Activated effector memory CD4-positive, alpha-beta T cell treated with anti-CD3 and anti-CD28 coated beads, Interleukin-2, amount 50 U/mL, for 16 hours (primary cell): ENCODE measurements around the gene EVC.

Source experiments
- DNase-seq: peaks from one replicate; pipeline ENCODE4 v3.0.0-alpha.2; 2020

Gene EVC

DNA sequence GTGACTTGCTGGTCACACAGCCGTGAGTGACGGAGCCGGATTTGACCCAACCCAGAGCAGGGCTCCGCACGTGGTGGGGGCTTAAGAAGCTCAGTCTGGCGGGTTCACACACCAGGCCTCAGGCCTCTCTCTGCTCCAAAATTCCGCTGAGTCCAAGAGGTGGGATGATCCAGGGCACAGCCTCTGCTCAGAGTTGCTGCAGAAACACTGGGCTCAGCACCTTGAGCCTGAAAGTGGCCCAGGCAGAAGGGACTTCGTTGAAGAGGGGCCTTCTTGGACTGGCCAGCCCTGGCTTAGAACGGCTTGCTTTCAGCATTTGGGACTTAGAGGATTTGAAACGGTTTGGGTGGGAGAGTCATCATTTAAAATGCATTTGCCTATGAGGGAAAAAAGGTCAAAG is 21.2 kb downstream of the EVC start:
- DNase-seq: no peak

- DNase-seq: no peak
These were observed 23.9 kb downstream of the EVC start for GRCh38 chr4:5734853-5735252.

GRCh38 chr4:5735463-5735862 is 24.5 kb downstream of the EVC start:
- no peak for DNase-seq

DNA sequence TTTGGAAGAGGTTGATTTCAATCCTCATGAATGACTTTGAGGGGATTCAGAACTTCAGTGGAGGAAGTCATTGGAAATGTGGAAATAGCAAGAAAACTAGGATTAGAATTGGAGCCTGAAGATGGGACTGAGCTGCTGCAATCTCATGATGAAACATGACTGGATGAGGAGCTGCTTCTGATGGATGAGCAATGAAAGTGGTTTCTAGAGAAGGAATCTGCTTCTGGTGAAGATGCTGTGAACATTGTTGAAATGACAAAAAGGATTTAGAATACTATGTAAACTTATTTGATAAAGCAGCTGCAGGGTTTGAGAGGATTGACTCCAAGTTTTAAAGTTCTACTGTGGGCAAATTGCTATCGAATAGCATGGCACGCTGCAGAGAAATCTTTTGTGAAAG is 27.1 kb downstream of the EVC start:
- no peak for DNase-seq

DNA sequence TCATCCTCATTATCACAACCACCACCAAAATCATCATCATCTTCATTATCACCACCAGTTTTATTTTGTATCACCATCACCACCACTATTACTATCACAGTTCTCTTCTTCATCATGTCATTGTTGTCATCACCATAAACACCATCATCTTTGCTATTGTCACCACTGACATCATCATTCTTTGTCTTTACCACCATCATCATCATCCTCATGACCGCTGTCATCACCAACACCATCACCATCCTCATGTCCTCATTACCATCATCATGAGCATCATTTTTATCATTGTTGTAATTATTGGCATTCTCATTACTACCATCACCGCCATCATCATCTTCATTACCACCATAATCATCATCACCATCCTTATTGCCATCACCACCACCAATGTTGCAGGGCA is 31.4 kb downstream of the EVC start:
- DNase-seq: no peak

- DNase-seq: no peak
These were observed 32.0 kb downstream of the EVC start for GRCh38 chr4:5742968-5743367.

GRCh38 chr4:5746250-5746649 is 35.2 kb downstream of the EVC start:
- DNase-seq: no peak

DNA sequence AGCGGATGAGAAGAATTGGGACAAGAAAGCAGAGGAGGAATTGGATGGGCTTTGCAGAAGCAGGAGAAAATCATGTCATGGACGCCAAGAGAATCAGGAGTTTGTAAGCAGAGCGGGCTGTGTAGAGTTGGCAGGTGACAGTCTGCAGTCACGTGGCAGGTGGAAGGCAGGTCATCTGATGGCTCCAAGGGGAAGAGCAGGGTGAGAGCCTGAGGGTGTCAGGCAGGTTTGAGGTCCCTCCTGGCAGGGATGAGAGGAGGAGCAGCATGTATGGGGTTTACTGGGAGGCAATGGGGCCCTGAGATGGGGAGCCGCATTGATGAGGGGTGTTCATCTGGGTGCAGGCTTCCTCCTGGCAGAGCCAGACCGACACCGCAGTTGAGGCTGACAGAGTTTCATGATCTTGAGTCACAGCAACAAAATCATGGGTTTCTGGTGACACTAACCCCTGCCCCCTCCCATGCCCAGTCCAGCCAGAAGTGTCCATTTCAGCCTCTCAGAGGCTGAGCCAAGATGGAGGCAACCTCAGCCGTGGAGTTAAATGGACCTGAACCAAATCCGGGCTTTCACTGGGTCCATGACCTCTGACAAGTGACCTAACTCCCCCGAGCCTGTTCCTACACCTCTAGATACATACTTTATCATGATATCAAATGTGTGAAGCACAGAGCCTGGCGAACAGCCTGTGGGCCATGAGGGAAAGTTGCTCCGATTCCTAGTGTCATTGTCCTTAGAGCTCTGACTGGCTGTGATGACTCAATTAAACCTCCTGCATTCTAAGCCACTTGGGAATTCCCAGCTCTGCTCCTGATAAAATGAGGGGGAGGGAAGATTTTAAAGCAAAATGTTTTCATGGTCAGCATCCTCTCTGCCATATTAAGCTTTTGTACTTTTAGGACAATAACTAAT is 36.1 kb downstream of the EVC start:
- DNase-seq: no peak

DNA sequence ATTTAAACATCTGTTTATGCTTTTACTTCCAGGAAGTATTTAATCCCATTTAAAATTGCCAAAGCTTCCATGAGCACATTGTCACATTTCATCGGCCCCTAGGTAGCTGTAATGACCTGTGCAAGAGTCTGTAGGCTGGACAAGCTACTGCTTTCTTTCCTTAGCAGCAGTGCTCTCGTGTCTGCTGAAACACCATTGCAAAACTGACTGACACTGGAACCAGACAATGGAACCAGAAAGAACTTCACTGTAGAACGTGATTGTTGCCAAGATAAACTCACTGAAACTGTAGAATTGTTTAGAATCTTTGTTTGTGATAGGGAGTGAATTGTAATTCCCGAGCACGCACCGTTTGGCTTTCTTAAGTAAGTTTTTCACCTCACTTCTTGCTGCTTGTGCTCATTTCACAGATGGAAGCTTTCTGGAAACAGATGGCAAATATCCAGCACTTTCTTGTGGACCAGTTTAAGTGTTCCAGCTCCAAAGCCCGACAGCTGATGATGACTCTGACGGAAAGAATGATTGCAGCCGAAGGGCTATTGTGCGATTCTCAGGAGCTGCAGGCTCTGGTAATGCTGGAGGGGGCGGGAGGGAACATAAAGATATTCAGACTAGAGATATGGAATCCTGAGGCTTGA is 36.9 kb downstream of the EVC start:
- DNase-seq: no peak

GRCh38 chr4:5749568-5749967 is 38.6 kb downstream of the EVC start:
- DNase-seq: no peak

- no peak for DNase-seq
These were observed 39.3 kb downstream of the EVC start for GRCh38 chr4:5750052-5750945.

GRCh38 chr4:5750946-5751665 is 40.1 kb downstream of the EVC start:
- no peak for DNase-seq

DNA sequence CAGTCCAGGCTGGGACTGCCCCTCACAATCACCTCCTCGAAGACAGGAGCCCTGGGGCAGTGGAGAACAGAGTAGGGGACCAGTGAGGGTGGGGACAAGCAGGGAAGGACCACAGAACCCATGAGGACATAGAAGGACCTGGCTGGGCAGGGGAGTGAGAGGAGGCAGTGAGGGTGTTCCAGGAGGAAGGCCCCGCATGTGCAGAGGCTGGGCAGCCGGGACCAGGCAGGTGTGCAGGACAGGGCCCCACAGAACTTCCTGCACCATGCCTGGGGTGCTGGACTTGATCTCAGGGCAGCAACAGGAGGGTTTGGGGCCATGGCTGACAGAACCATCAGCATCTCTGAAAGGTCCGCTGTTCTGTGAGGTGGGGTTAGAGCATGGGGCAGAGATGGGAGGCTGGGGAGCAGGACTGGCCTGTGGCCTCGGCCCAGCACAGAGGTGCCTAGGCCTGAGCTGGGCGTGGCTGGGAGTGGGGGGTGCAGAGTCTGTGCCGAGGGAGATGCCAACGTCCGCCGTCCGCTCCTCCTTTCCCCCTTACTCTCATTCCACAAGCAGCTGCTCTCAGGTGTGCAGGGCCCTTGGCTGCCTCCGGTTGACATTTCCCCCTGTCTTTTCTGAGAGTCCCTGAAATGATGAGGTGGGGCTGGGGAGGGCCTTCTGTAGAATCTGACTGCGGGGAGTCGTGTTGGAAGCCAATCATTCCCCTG is 40.8 kb downstream of the EVC start:
- DNase-seq: no peak

DNA sequence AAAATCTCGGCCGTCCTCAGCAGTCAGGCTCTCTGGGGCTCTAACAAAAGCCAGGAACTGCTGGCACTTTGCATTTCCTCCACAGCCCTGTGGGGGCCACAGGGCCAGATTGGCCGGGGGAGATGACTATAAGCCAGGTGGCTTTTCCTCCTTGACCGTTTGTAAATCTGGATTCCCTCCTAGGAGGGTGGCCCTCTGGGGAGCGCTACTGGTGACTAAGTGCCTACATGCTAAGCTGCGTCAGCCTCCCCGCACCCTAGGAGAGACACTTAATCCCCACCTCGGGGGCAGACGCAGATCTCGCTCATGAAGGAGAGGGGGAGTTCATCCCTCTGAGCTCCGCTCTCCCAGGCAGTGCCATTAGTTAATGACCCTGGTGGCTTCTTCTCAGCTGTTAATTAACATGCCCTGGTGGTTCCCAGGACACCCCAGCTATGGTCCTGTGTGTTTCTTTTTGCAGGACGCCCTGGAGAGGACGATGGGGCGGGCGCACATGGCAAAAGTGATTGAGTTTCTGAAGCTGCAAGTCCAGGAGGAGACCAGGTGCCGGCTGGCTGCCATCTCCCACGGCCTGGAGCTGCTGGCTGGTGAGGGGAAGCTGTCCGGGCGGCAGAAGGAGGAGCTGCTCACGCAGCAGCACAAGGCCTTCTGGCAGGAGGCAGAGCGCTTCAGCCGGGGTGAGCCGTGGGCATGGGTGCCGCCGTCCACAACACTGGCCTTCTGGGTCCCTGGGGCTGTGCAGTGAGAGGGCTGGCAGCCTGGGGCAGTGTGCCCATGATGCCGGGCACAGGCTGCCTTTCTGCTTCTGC is 41.6 kb downstream of the EVC start:
- no peak for DNase-seq

- DNase-seq: no peak
These were observed 42.4 kb downstream of the EVC start for GRCh38 chr4:5753366-5753765.

- DNase-seq: no peak
These were observed 42.9 kb downstream of the EVC start for GRCh38 chr4:5753766-5754528.

DNA sequence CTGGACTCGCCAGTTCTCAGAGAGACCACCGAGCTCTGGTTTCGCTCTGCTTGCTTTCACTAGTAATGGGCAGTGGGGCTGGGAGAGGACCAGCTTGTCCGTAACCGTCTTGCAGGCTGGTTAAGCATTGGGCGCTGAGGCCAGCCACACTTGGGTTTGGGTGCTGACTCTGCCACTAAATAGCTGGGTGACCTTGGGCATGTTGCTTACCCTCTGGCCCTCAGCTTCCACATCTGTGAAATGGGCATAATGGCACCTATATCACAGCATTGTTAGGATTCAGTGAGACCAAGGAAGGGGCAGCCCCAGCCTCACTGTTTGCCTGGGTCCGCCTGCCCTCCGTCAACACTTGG is 43.5 kb downstream of the EVC start:
- no peak for DNase-seq

DNA sequence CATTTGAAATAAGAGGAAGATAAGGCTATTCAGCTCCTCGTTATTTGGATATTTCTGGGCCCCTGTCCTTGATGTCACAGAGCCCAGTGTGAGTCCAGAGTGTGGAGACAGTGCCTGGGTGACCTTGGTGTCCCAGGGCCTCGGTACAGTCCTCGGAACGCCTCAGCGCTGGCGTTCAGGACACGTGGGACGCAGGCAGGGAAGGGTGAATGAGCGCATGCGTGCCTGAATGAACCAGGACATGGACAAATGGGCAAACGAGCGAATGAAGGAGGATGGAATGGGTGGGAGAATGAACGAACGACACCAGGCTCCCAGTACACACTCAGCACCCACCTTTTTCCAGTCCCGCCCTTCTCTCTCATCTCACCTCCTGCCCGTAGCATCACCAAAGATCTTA is 44.2 kb downstream of the EVC start:
- DNase-seq: no peak

GRCh38 chr4:5755679-5756078 is 44.7 kb downstream of the EVC start:
- no peak for DNase-seq

- no peak for DNase-seq
These were observed 45.3 kb downstream of the EVC start for GRCh38 chr4:5756271-5756670.

- DNase-seq: no peak
These were observed 46.1 kb downstream of the EVC start for GRCh38 chr4:5757091-5757490.
